Measurements from ENCODE around the gene GNAO1.

Gene GNAO1

DNA sequence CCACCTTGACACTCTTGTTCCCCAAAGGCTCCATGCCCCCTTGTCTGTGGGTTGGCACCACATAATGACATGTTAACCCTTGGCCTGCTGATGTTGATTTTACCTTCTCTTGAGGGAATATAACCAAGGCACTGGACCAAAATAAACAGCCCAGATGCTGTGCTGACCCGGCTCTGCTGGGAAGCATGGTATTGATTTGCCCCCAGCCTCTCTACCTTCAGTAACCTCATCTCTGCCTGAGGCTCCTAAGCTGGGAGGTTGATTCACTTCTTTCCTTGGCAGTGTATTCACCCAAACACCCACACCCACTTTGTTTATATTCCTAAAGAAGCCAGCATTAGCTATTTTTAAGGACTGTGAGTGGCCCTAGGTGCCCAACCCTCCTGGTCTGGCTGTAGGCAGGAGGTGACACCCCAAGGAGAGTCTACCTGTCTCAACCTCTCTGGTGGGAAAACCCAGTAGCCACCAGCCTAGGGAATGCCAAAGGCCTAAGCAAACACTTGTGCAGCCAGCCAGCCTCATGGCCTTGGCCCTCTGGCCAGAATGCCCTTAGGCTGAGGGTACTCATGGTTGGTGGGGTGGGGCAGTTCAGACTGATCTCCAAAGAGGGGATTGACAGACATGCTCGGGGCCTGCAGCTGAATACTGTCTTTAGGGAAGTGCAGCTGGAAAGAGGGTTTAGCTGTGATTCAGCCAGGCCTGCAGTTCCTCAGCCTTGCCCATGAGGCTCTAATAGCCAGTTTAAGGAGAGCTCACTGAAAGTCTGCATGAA lies 42.7 kb downstream of the GNAO1 start:
- peak in 1 of 10 donors; percentile 70 for DNase-seq
- intact Hi-C loops (cut with DNase I): no loop called here

DNA sequence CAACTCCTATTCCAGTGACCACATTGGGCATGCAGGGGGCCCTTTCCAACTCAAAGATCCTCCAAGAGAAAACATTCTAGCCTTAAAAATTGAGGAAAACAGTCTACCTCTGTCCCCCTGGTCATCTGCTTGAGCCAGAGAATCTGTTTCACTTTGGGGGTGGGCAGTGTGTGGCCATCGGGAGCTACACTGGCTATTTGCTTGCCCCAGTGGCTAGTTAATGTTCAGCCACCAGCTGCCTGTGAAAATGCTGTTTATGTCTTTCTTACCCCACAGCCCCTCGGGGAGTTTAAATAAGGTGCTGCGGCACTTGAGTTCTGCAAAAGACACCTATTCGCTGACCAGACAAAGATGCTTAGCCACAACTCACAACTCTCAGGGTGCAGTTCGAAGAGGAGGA lies 43.4 kb downstream of the GNAO1 start:
- intact Hi-C loops (cut with DNase I): loop anchor here (5.0 kb wide), 1 partner anchor 37 kb away; no protein-coding TSS in a partner anchor

DNA sequence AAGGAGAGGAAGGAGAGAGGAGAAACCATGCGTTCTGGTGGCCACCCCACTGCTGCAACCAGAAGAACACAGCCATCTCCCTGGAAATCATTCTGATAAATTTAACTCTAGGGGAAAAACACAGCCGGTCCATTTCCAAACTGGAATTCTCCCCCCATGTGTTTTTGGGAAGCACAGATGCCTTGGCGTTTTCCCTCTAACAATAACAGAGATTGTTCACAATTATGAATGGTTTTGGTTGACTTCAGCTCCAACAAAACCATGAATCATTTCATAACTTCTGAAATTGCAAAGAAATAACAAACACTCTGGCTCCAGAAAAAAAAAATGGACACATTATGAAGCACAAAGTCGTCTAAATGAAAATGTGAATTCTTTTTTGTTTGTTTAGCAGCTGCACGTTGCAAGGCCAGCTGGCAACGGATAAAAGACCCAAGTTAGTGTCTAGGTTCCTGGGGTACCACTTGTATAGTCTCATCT lies 46.2 kb downstream of the GNAO1 start:
- peak in 1 of 10 donors; percentile 64 for DNase-seq
- intact Hi-C loops (cut with DNase I): loop anchor here (5.0 kb wide), 1 partner anchor 40 kb away; no protein-coding TSS in a partner anchor

More for the DNA sequence above, 43.4 kb downstream of the GNAO1 start:
- DNase-seq: peak in 1 of 10 donors; percentile 26

DNA sequence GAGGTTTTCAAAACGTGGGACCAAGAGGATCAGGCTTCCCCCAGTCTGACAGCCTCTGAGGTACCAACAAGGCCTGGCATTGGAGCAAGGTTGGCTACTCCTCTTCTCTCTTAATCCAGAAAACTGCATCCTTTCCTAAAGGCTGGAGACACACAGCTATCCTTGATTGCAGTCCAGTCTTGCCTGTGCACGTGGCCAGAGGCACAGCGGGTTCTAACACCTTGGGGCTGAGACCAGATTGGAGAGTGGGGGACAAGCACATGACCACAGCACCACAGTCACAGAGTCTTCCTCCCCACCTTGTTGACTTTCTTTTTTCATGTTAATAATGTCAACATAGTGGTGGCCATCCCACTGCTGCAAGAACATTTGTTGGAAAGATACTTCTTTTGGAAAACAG lies 46.9 kb downstream of the GNAO1 start:
- intact Hi-C loops (cut with DNase I): loop anchor here (5.0 kb wide), 1 partner anchor 41 kb away; no protein-coding TSS in a partner anchor
- DNase-seq: peak in 1 of 10 donors; percentile 43

DNA sequence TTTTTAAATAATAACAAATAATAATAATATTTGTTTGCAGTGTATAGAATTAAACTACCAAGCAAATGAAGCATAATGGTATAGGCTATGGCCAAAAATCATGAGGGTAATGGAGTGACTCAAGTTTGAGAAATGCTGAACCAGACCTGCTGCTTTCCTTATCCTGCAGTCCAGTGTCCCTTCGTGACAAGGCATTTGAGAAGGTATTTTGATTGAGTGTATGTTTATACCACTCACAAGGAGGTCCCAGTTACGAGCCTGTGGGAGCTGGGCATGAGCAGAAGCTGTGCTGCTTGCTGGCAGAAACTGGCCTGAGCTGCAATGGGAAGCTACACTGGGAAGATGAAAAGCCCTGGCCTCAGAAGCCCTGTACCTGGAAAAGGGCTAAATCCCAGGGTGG lies 50.3 kb downstream of the GNAO1 start:
- intact Hi-C loops (cut with DNase I): loop anchor here (10.0 kb wide), 1 partner anchor 137 kb away; no protein-coding TSS in a partner anchor
- DNase-seq: peak in 1 of 10 donors; percentile 45

DNA sequence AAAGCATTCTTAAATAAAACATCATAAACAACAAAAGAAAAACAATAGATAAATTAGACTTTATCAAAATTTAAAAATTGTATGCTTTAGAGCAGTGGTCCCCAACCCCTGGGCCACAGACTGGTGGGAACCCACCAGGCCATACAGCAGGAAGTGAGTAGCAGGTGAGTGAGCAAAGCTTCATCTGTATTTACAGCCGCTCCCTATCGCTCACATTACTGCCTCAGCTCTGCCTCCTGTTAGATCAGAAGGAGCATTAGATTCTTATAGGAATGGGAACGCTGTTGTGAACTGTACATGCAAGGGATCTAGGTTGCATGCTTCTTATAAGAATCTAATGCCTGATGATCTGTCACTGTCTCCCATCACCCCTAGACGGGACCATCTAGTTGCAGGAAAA lies 51.5 kb downstream of the GNAO1 start:
- intact Hi-C loops (cut with DNase I): loop anchor here (10.0 kb wide), 1 partner anchor 138 kb away; no protein-coding TSS in a partner anchor

GRCh38 chr16:56244612-56245011 lies 53.3 kb downstream of the GNAO1 start:
- peak in 1 of 10 donors; percentile 12 for DNase-seq
- intact Hi-C loops (cut with DNase I): loop anchor here (5.0 to 10.0 kb wide), 2 partner anchors 73 to 140 kb away; no protein-coding TSS in a partner anchor

More for the DNA sequence above, 51.5 kb downstream of the GNAO1 start:
- no peak for DNase-seq

DNA sequence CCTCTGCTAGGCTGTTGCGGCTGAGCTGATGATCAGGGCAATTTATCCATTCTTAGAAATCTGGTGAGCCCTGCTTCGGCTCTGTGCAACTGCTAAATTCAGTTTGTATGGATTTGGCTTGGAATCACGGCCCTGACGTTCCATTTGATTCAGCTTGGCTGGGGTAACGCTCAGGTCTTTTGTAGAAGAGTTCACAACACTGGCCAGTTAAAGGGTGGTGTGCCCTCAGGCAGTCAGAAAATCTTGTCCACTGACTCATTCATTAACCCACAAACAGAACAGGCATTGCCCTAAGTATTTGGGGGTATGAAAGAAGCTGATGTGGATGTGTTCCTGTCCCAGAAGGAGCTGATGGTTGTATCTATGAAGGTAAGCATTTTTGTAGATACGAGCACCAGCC lies 53.9 kb downstream of the GNAO1 start:
- intact Hi-C loops (cut with DNase I): loop anchor here (5.0 to 10.0 kb wide), 2 partner anchors 72 to 140 kb away; no protein-coding TSS in a partner anchor
- peak in 1 of 10 donors; percentile 8 for DNase-seq

- peak in 9 of 10 donors; percentile 59 to 97 (median 79) for DNase-seq
- intact Hi-C loops (cut with DNase I): loop anchor here (1.0 to 10.0 kb wide), 3 partner anchors 55 to 141 kb away; partner anchors contain the start of gene GNAO1
Measured at GRCh38 chr16:56246051-56246817, 54.9 kb downstream of the GNAO1 start.

- DNase-seq: peak in 2 of 10 donors; percentile 11 to 75
Measured at GRCh38 chr16:56247018-56247417, 55.7 kb downstream of the GNAO1 start.

DNA sequence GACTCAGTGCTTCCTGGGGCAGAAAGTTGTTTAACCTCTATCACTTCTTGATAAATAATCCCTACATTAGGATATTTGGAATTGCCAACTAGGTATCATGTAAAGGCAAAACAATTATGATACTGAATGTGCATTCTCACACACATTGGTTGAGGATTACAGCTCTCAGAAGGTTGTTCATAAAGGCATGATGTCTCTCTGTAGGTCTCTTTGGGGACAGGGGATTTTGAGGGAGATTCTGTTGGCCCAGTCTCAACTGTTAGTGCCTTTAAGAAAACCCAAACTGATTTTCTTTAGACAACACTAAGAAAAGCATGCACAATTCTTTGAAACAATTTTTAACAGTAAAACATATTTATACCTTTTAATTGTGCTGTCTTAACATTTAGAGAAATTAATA lies 56.5 kb downstream of the GNAO1 start:
- intact Hi-C loops (cut with DNase I): loop anchor here (5.0 to 10.0 kb wide), 2 partner anchors 69 to 143 kb away; no protein-coding TSS in a partner anchor

More at GRCh38 chr16:56247018-56247417, 55.7 kb downstream of the GNAO1 start:
- intact Hi-C loops (cut with DNase I): loop anchor here (5.0 to 10.0 kb wide), 2 partner anchors 70 to 142 kb away; no protein-coding TSS in a partner anchor

DNA sequence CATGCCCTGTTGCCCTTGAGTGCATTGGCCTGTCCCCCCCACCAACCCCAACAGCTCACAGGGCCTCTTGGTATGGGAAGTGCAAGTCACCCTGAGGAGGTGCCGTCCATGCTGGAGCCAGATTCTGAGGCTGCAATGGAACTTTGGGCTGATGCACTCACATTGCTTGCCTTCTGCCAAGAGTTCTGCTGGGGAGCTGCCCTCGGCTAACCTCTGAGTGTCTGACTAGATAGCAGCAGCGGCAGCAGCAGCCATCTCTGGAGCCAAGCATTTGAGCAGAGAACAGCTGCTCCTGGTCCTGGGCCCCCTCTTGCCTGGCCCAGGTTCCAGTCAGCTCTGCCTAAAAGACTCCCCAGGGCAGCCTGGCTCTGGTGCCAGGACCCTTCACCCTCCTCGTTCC lies 61.5 kb downstream of the GNAO1 start:
- DNase-seq: no peak
- intact Hi-C loops (cut with DNase I): no loop called here

More for the DNA sequence above, 56.5 kb downstream of the GNAO1 start:
- DNase-seq: no peak

DNA sequence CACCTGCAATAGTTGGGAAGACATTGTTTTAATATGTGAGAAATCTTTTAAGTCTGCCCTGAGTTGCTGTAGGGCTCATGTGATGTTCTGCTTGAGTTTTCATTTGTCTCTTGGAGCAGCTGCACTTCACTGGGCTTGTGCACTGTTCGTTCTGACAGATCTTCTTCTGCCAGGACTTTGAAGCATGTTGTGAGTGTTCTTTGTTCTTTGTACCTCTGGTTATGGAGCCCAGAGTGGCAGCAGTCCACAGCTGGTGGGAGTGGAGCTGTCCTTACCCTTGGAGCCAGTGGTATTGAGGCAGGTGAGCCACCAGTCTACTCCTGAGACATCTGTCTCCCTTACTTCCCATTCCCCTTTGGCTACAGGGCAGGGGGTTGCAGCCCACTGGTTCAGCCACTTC lies 64.6 kb downstream of the GNAO1 start:
- intact Hi-C loops (cut with DNase I): no loop called here
- no peak for DNase-seq

DNA sequence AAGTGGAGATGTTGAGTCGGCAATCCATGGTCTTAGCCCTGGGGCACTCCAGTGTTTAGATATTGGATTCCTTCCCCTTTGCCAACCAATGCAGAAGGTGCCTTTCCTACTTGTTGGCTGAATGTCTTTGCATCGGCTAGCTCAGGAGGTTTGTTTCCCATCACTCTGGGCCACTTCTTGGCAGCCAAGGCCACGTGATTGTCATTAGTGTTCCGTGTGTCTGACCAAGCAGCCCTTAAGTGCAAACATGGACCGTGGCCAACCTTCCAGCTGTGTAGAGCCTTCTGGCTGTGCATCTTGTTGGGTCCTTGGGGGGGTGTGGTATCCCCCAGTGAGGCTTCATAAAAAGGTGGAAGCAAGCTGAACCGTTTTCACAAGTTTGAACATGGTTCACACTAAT lies 66.0 kb downstream of the GNAO1 start:
- DNase-seq: no peak
- intact Hi-C loops (cut with DNase I): no loop called here

GRCh38 chr16:56257666-56258342 lies 66.5 kb downstream of the GNAO1 start:
- intact Hi-C loops (cut with DNase I): no loop called here
- no peak for DNase-seq

GRCh38 chr16:56258508-56259424 lies 67.5 kb downstream of the GNAO1 start:
- intact Hi-C loops (cut with DNase I): no loop called here
- DNase-seq: peak in 4 of 10 donors; percentile 52 to 95 (median 58)

DNA sequence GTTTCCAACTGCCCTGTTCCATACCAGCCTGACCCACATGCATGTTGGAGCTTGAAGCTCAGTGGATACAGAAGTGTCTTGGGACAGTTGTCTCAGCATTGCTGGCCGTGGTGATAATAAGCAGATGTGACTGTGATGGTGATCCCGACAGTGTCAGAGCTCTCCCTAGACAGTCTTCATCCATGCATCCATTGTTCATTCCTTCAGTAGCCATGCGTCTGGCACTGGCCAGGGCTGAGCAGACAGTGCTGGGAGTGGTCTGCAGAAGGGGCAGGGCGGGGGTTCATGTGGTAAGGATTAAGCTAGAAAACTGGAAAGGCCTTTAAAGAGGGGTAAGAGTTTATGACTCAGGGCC lies 68.1 kb downstream of the GNAO1 start:
- no peak for DNase-seq
- intact Hi-C loops (cut with DNase I): no loop called here

- intact Hi-C loops (cut with DNase I): loop anchor here (5.0 kb wide), 1 partner anchor 57 kb away; no protein-coding TSS in a partner anchor
- no peak for DNase-seq
Measured at GRCh38 chr16:56260378-56261160, 69.3 kb downstream of the GNAO1 start.

Measured in posterior cingulate gyrus (tissue), 11 donors.